Right renal pelvis (tissue), 4 donors: ENCODE data around the gene HECTD1. TPM values are rescaled to one million over a fixed set of nuclear protein-coding genes. Genes with fewer than 3 reads are reported as not detected.
A peak's percentile ranks its signal among the peaks of the same experiment; 100 is the strongest.
"Not testable (repeated sequence)": the region's sequence is repeated elsewhere in the genome, so short reads cannot be mapped to it uniquely, and the experiment has no call there.

ENCODE experiments used
- DNase-seq, 4 donors: peaks; one replicate each; pipeline ENCODE4 v3.0.0-alpha.2; 2013; ENCODE audit warnings: low read depth in 4 of 4, low spot score in 3 of 4, missing footprints in 1 of 4
- polyA plus RNA-seq, 4 donors: library from polyadenylated mRNA; unstranded; fragments of 120-200 nt; gene quantifications; one replicate each; pipeline ENCODE4 v1.2.1, GENCODE V29; 2013; ENCODE audit not compliant: insufficient read length in 4 of 4

HECTD1 gene
- polyA plus RNA-seq = 100 to 1,000 TPM; 145 to 188 (median 176) TPM

DNA sequence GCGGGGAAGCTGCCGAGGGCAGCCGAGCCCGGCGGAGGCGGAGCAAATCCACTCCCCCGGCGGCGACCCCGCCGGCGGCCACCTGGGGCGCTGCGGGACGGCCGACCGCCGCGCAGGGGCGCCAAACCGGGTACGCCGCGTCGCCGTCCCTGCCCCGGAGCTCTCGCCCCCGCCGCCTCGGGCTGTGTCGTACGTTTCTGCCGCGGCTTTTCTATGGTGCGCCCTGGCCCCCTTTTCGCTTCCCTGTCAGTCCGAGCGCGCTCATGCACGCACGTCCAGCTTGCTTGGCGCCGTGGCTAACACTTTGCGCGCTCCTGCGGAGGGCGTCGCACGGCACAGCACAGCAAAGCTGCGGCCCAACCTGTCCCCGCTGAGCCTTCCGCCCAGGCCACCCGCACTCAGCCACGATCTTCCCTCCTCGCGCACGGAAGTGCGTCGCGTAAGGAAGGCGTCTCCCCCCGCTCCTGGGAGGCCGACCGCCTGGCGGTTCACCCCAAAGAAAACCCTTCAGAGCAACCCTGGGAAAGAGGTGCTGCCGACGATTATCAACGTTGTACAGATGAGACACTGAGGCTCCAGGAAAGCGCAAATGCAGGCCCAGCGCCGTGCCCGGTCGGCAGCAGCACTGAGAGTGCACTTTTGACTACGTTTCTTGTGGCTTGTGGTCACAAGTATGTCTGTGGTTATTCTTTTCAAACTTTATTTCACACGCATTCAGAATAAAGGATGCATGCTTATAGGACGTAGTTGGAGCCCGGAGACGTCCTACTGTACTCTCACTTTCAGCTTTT lies at the start of gene HECTD1:
Gene HECTD1 (minus strand): TSS at position 39 of the 791 bp plus-strand sequence. CDS start 1,857 bp downstream, outside the sequence.
- peak; percentile 83 to 92 (median 85) for DNase-seq

DNA sequence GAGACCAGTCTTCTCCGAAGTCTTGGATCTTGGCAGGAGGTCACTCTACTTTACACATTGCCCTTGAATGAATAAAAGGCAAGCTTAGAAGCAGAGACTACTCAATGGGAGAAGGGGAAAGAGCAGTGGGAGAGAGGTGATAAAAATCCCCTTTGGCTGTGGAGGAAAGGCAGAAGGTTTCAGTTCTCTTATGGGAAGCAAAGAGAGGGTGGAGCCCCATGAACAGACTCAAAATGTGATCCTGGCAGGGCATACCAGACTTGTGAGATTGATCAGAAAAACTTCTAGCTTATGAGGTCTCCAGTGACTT lies 49.6 kb upstream of the HECTD1 start:
- DNase-seq = no peak

- DNase-seq = no peak
Observed at GRCh38 chr14:31256534-31257243, 49.1 kb upstream of the HECTD1 start.

DNA sequence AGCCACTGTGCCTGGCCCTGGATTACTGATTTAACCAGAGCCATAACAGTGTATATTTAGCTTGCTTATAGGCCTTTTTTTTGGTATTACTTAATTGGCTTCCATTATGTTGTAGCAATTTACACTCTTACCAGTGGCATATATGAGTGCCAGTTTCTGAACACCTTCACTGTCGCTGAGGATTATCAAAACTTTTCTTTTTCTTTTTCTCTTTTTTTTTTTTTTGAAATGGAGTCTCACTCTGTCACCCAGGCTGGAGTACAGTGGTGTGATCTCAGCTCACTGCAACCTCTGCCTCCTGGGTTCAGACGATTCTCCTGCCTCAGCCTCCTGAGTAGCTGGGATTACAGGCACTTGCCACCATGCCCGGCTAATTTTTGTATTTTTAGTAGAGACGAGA lies 48.3 kb upstream of the HECTD1 start:
- not testable (repeated sequence) for DNase-seq

GRCh38 chr14:31255286-31255685 lies 47.7 kb upstream of the HECTD1 start:
- DNase-seq = no peak

DNA sequence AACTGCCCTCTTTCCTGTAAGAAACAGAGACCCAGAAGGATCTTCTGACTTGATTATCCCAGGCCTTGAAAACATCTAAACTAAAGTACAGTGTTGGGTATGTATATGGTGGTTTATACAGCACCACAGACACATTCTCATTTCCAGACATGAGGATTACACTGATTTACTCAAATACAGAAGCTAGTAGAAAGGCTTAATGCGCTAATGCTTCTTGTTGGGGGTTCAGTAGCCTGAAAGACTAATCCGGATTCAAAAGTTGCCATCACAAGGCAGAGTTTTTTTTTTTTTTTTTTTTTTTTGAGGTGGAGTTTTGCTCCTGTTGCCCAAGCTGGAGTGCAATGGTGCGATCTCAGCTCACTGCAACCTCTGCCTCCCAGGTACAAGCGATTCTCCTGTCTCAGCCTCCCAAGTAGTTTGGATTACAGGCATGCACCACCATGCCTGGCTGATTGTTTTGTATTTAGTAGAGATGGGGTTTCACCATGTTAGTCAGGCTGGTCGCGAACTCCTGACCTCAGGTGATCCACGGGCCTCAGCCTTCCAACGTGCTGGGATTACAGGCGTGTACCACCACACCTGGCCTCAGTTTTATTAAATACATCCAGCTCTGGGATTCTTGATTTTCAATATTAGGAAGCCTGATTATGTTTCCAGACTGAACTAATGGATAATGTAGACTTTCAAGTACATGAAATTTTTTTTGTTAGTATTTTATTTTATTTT lies 46.3 kb upstream of the HECTD1 start:
- no peak for DNase-seq

- DNase-seq = no peak
Observed at GRCh38 chr14:31252865-31253264, 45.3 kb upstream of the HECTD1 start.

DNA sequence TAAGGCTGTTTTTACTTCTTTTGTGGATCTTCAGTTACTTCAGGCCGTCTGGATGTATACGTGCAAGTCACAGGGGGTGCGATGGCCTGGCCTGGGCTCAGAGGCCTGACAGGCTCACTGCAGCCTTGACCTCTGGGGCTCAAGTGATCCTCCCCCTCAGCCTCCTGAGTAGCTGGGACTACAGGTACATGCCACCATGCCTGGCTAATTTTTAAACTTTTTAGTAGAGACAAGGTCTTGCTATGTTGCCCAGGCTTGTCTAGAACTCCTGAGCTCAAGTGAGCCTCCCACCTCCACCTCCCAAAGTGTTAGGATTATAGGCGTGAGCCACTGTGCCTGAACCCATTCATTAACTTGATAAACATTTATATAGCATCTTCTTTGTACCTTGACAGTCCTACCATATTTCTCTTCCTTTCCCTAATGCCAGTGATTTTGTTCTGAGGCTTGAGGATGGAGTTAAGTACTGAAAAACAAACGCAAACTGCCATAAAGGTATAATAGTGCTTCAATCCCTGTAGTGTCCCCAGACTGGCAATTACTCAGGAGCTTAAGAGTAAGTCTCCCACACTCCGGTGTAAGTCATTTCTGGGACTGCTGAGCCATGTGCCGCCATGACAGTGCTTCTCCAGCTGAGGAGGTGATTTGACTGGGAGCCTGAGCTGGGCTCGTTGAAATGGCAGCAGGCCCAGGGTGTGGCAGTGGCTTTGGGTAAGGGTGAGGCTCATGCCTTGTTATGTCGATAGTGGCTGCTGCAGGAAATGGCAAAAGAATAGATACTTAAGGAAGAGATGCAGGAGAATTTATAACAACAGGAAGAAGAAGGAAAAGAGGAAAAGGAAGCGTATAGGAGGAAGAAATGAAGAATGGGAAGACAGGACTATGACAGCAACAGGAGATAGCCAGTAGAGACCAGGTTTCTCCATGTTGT lies 43.7 kb upstream of the HECTD1 start:
- no peak for DNase-seq

GRCh38 chr14:31244626-31245025 lies 37.0 kb upstream of the HECTD1 start:
- DNase-seq = no peak

DNA sequence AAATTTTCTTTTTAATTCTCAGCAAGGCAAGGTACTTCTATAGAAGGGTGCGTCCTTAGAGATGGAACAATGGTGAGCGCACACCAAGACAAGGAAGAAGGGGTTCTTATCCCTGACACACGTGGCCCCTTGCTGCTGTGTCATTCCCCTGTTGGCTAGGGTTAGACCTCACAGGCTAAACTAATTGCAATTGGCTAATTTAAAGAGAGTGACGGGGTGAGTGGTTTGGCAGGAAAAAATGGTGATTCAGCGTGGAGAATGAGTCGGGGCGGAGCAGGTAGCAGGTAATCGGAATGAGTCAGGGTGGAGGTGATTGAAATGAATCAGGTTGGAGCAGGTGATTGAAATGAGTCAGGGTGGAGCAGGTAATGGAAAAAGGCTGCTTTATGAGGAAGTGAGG lies 36.3 kb upstream of the HECTD1 start:
- DNase-seq = no peak

DNA sequence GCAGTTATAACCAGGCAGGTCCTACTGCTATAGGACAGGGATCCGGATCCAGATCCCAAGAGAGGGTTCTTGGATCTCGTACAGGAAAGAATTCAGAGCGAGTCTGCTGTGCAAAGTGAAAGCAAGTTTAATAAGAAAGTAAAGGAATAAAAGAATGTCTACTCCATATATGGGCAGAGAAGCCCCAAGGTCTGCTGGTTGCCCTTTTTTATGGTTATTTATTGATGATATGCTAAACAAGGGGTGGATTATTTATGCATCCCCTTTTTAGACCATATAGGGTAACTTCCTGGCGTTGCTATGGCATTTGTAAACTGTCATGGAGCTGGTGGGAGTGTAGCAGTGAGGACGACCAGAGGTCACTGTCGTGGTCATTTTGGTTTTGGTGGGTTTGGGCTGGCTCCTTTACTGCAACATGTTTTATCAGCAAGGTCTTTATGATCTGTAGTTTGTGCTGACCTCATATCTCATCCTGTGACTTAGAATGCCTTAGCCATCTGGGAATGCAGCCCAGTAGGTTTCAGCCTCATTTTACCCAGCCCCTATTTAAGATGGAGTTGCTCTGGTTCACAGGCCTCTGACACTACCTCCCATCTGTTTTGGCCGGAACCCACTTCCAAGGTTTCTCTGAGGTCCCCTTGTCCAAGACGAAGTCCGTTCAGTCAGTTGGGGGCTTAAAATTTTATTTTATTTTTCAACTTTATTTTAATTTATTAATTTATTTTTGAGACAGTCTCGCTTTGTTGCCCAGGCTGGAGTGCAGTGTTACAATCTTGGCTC lies 34.8 kb upstream of the HECTD1 start:
- DNase-seq = not testable (repeated sequence)

DNA sequence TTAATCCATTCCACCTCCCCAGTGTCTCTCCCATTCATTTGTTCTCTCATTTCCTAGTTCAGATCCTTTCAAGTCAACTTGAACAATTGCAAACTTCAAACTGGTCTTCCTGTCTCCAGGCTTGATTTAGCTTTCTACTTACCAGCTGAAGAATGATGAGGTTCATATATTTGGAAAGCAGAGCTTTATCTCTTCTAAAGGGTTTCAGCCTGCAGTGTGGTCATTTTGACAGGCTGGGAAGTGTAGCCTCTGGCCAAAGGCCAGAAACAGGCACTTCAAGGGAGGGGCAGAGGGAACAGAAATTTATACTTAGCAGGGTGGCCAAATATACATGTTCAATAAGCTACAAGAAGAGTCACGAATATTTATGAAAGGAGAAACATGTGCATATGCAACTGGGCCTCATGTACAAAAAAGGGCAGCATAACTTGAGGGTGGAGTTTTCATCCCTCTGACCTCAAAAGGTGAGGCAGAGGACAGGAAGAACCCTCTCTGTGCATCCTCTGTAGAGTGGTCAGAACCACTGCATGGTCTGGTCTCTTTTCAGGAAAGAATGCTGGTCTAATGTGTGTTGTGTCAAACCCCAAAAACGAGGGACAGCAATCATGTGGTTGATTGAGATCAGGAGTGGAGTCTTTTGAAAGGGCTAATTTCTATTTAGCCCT lies 34.0 kb upstream of the HECTD1 start:
- no peak for DNase-seq

- no peak for DNase-seq
Observed at GRCh38 chr14:31239741-31240140, 32.1 kb upstream of the HECTD1 start.

DNA sequence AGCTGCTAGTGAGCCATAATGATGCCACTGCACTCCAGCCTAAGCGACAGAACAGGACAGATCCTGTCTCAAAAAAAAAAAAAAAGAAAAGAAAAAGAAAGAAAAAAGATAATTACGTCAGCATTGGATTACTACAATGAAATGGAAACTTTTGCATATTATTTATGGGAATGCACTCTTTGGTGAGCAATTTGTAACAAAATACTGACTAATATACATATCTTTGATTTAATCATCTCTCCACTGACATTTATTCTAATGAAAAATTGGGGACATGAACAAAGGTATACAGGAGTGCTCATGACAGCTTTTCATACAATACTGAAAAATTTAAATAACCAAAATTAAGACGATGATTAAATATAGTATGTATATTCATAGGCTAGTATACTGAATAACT lies 27.9 kb upstream of the HECTD1 start:
- DNase-seq = no peak

- no peak for DNase-seq
Observed at GRCh38 chr14:31232081-31232480, 24.5 kb upstream of the HECTD1 start.

DNA sequence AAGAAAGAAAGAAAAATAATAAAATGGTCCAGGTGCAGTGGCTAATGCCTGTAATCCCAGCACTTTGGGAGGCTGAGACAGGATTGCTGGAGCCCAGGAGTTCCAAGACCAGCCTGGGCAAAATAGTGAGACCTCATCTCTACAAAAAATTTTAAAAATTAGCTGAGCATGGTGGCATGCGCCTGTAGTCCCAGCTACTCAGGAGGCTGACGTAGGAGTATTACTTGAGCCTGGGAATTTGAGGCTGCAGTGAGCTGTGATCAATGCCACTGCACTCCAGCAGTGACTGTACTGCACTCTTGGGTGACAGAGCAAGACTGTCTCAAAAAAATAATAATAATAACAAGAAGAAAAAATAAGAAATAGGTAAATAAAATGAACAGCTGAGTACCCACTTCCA lies 23.7 kb upstream of the HECTD1 start:
- not testable (repeated sequence) for DNase-seq

- DNase-seq = no peak
Observed at GRCh38 chr14:31230573-31230958, 23.0 kb upstream of the HECTD1 start.

GRCh38 chr14:31229638-31230572 lies 22.3 kb upstream of the HECTD1 start:
- no peak for DNase-seq
